ENCODE results near the gene MEIOC. TPM values are rescaled to one million over a fixed set of nuclear protein-coding genes. Genes with fewer than 3 reads are reported as not detected.

MEIOC gene
- total and polyA plus RNA-seq, 2 donors (not counting 1 experiment from before 2014, with no cell fraction given) = 0.12 TPM; not detected in 1

DNA sequence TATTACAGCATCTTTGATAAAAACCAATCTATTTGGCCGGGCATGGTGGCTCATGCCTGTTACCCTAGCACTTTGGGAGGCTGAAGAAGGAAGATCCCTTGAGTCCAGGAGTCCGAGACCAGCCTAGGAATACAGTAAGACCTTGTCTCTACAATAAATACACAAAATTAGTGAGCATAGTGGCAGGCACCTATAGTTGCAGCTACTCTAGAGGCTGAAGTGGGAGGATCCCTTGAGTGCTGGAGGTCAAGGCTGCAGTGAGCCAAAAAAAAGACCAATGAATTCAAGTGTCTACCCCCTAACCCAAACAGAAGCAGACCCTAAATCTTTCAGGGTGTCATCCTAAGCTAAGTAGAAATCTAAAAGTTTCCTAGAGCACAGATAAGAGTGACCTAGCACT is 7.3 kb upstream of the MEIOC start:
- Histone ChIP-seq H3K79me2 (ENCODE audit: control insufficient read depth, insufficient read depth, low read length) (no peaks in the 10 kb centered on the region), H3K36me3 (replicated peaks in 1 of 2; ENCODE audit: control extremely low read depth in 1 of 2, control insufficient read depth in 1 of 2, extremely low read depth in 1 of 2, insufficient read depth in 2 of 2, low read length in 1 of 2) (no peaks in the 10 kb centered on the region), H3K9me3 (ENCODE audit: control extremely low read depth in 1 of 3, control insufficient read depth in 2 of 3, insufficient read depth in 1 of 3, low read length in 2 of 3) (peaks cover 0 to 3% (median 0%) of the 10 kb centered on the region in 3 donors), H3K27me3 (replicated peaks in 1 of 4; ENCODE audit: control extremely low read depth in 1 of 4, control insufficient read depth in 3 of 4, insufficient read depth in 4 of 4, low read length in 3 of 4) (peaks cover 0 to 11% (median under 1%) of the 10 kb centered on the region in 4 experiments), H4K20me1 (ENCODE audit: control insufficient read depth, insufficient read depth, low read length, poor library complexity, severe bottlenecking) (no peaks in the 10 kb centered on the region), H3K4me2 (replicated peaks; ENCODE audit: low read depth, low read length, poor library complexity, severe bottlenecking) (no peak overlapping the region), H3K27ac (ENCODE audit: low read length in 2 of 2) (no peak overlapping the region), H2AFZ (ENCODE audit: insufficient read depth, low read depth, low read length, poor library complexity, severe bottlenecking) (no peak overlapping the region), H3K4me1 (ENCODE audit: control insufficient read depth in 2 of 2, insufficient read depth in 2 of 2, low read length in 2 of 2) (no peaks in the 10 kb centered on the region), H3K9ac (ENCODE audit: low read length) (no peak overlapping the region), H3K4me3 (ENCODE audit: control extremely low read depth in 1 of 5, extremely low read depth in 1 of 5, insufficient read depth in 1 of 5, low read depth in 2 of 5, low read length in 4 of 5) (no peak overlapping the region)
- no peak overlapping the region for H3K27ac Mint-ChIP-seq
- DNase-seq (no peak), ATAC-seq (ENCODE audit: low read depth) (no peak)
- H3K27me3 Mint-ChIP-seq = peaks cover 27% of the 10 kb centered on the region
- ChIA-PET CTCF (no interaction called here), POLR2A (no interaction called here)
- no peak overlapping the region for H3K4me3 Mint-ChIP-seq
- no peaks in the 10 kb centered on the region for H3K9me3 Mint-ChIP-seq (ENCODE audit: insufficient read depth)
- intact Hi-C loops (cut with micrococcal nuclease) = no loop called here
- WGBS (ENCODE audit: insufficient coverage) = no CpG with 5 or more reads among the region's 2 CpGs
- H3K4me1 Mint-ChIP-seq = peaks cover 3% of the 10 kb centered on the region
- TF ChIP-seq EZH2 (IDR thresholded peaks at IDR 0.05; ENCODE audit: borderline replicate concordance, insufficient read depth, low read depth, low read length, poor library complexity, severe bottlenecking) = no peak
- TF ChIP-seq, protein P1, sequence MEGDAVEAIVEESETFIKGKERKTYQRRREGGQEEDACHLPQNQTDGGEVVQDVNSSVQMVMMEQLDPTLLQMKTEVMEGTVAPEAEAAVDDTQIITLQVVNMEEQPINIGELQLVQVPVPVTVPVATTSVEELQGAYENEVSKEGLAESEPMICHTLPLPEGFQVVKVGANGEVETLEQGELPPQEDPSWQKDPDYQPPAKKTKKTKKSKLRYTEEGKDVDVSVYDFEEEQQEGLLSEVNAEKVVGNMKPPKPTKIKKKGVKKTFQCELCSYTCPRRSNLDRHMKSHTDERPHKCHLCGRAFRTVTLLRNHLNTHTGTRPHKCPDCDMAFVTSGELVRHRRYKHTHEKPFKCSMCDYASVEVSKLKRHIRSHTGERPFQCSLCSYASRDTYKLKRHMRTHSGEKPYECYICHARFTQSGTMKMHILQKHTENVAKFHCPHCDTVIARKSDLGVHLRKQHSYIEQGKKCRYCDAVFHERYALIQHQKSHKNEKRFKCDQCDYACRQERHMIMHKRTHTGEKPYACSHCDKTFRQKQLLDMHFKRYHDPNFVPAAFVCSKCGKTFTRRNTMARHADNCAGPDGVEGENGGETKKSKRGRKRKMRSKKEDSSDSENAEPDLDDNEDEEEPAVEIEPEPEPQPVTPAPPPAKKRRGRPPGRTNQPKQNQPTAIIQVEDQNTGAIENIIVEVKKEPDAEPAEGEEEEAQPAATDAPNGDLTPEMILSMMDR (IDR thresholded peaks at IDR 0.05) = no peak

GRCh38 chr17:44651228-44651627 is 5.0 kb upstream of the MEIOC start:
- POLR2A ChIA-PET = no interaction called here
- DNase-seq = no peak
- Mint-ChIP-seq H3K27me3 (peaks cover 34% of the 10 kb centered on the region), H3K4me1 (peaks cover 5% of the 10 kb centered on the region), H3K4me3 (no peak overlapping the region), H3K9me3 (ENCODE audit: insufficient read depth) (peaks cover 2% of the 10 kb centered on the region), H3K27ac (no peak overlapping the region)
- Histone ChIP-seq H3K9ac (ENCODE audit: low read length) (no peak overlapping the region), H2AFZ (ENCODE audit: insufficient read depth, low read depth, low read length, poor library complexity, severe bottlenecking) (no peak overlapping the region), H3K4me1 (ENCODE audit: control insufficient read depth in 2 of 2, insufficient read depth in 2 of 2, low read length in 2 of 2) (peaks cover 0 to 5% of the 10 kb centered on the region in 2 donors), H3K79me2 (ENCODE audit: control insufficient read depth, insufficient read depth, low read length) (no peaks in the 10 kb centered on the region), H3K36me3 (replicated peaks in 1 of 2; ENCODE audit: control extremely low read depth in 1 of 2, control insufficient read depth in 1 of 2, extremely low read depth in 1 of 2, insufficient read depth in 2 of 2, low read length in 1 of 2) (no peaks in the 10 kb centered on the region), H3K27me3 (replicated peaks in 1 of 4; ENCODE audit: control extremely low read depth in 1 of 4, control insufficient read depth in 3 of 4, insufficient read depth in 4 of 4, low read length in 3 of 4) (peaks cover 0 to 25% (median 10%) of the 10 kb centered on the region in 4 experiments), H3K4me2 (replicated peaks; ENCODE audit: low read depth, low read length, poor library complexity, severe bottlenecking) (no peak overlapping the region), H3K9me3 (ENCODE audit: control extremely low read depth in 1 of 3, control insufficient read depth in 2 of 3, insufficient read depth in 1 of 3, low read length in 2 of 3) (peaks cover 0 to 17% (median 0%) of the 10 kb centered on the region in 3 donors), H3K4me3 (ENCODE audit: control extremely low read depth in 1 of 5, extremely low read depth in 1 of 5, insufficient read depth in 1 of 5, low read depth in 2 of 5, low read length in 4 of 5) (no peak overlapping the region), H4K20me1 (ENCODE audit: control insufficient read depth, insufficient read depth, low read length, poor library complexity, severe bottlenecking) (no peaks in the 10 kb centered on the region), H3K27ac (ENCODE audit: low read length in 2 of 2) (no peak overlapping the region)
- 86% methylated on average over 2 of the region's 5 CpGs for WGBS (ENCODE audit: insufficient coverage)
- CTCF ChIA-PET = no interaction called here
- TF ChIP-seq, protein P1 (IDR thresholded peaks at IDR 0.05) = no peak
- no peak for TF ChIP-seq EZH2 (IDR thresholded peaks at IDR 0.05; ENCODE audit: borderline replicate concordance, insufficient read depth, low read depth, low read length, poor library complexity, severe bottlenecking)
- intact Hi-C loops (cut with micrococcal nuclease) = no loop called here
- ATAC-seq (ENCODE audit: low read depth) = no peak

All from B cell (primary cell).